Choroid plexus epithelial cell (primary cell): ENCODE results near the gene C20orf141.

Experiments used
- DNase-seq: peaks from one replicate; pipeline ENCODE4 v3.0.0-alpha.2; 2010; ENCODE audit warnings: low read depth
- H3K4me3 ChIP-seq: 2 replicates; pipeline ENCODE4 v1.5.1; 2011; ENCODE audit warnings: low read depth, mild to moderate bottlenecking, control low read depth, low read length, moderate library complexity
- TF ChIP-seq, protein P1 (sequence below): conservative IDR thresholded peaks from 2 replicates; pipeline ENCODE4 v1.5.1; 2011; ENCODE audit warnings: low read depth, mild to moderate bottlenecking, control low read depth, inconsistent platforms, low read length, moderate library complexity

C20orf141 gene

DNA sequence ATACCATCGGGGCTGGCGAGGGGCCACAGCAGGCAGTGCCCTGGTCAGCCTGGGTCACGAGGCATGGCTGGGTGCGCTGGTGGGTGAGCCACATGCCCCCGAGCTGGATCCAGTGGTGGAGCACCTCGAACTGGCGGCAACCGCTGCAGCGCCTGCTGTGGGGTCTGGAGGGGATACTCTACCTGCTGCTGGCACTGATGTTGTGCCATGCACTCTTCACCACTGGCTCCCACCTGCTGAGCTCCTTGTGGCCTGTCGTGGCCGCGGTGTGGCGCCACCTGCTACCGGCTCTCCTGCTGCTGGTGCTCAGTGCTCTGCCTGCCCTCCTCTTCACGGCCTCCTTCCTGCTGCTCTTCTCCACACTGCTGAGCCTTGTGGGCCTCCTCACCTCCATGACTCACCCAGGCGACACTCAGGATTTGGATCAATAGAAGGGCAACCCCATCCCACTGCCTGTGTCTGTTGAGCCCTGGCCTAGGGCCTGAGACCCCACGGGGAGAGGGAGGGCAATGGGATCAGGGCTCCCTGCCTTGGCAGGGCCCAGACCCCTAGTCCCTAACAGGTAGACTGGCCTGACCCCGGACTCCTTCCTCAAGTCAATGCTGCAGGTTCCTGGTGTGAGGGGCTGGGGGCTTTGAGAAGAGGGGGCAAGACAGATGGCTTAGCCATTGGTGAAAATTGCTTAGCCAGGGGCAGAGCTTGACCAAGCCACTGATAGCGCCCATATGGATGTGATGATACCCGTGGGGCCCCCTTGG, 2.0 kb downstream of the C20orf141 start:
- no peak for DNase-seq
- TF ChIP-seq, protein P1, sequence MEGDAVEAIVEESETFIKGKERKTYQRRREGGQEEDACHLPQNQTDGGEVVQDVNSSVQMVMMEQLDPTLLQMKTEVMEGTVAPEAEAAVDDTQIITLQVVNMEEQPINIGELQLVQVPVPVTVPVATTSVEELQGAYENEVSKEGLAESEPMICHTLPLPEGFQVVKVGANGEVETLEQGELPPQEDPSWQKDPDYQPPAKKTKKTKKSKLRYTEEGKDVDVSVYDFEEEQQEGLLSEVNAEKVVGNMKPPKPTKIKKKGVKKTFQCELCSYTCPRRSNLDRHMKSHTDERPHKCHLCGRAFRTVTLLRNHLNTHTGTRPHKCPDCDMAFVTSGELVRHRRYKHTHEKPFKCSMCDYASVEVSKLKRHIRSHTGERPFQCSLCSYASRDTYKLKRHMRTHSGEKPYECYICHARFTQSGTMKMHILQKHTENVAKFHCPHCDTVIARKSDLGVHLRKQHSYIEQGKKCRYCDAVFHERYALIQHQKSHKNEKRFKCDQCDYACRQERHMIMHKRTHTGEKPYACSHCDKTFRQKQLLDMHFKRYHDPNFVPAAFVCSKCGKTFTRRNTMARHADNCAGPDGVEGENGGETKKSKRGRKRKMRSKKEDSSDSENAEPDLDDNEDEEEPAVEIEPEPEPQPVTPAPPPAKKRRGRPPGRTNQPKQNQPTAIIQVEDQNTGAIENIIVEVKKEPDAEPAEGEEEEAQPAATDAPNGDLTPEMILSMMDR, result peak; percentile 8
- no peak overlapping the region for H3K4me3 ChIP-seq

DNA sequence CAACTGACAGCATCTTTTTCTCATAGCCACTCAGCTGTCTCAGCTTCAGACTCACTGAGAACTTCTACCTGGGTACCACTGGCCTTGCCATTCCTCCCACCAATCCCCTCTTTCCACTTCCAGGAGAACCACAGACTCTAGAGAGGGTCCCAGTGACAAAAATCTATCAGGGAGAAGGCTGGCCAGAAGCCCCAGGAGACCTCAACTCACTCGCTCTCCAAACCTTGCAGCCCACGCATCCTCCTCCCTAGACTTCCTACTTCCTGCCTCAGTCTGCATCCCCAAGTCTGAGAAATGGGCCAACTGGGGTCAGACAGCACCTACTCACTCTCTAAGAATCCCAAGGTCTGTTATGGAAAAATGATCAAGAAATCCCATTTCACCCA, 2.5 kb downstream of the C20orf141 start:
- TF ChIP-seq, protein P1, result no peak
- no peak for DNase-seq
- H3K4me3 ChIP-seq, result no peak overlapping the region

DNA sequence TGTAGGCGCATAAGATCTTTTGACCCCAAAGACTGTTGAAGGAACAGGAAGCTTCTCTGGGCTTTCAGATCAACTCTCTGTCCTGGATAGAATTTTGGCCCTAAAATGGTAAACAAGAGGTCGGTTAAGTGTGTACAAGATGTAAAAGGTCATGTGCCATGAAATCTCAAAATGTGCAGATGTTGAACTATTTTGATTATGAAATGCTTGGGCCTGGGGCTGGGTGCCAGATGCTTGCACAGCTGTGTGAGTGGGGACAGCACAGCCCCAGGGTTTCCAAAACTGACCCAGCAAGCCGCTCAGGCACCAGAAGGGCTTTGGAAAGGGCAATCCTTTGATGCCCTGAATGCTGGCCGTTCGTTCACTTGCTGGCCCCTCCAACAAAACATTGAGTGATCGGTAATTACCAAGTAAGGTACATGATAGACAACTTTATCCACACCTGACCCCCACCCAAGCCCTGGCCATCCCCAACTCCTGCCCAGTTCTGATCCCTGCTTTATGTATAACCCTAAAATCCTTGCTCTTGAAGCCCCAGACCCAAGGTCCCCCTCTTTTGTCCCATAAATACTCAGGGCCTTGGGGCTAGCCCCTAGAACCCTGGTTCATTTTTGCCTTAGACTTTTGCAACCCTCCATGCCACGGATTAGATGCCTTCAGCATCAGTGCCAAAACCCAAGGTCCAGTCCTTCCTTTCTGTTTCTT, 3.3 kb downstream of the C20orf141 start:
- no peak overlapping the region for H3K4me3 ChIP-seq
- TF ChIP-seq, protein P1, result no peak
- DNase-seq, result no peak

DNA sequence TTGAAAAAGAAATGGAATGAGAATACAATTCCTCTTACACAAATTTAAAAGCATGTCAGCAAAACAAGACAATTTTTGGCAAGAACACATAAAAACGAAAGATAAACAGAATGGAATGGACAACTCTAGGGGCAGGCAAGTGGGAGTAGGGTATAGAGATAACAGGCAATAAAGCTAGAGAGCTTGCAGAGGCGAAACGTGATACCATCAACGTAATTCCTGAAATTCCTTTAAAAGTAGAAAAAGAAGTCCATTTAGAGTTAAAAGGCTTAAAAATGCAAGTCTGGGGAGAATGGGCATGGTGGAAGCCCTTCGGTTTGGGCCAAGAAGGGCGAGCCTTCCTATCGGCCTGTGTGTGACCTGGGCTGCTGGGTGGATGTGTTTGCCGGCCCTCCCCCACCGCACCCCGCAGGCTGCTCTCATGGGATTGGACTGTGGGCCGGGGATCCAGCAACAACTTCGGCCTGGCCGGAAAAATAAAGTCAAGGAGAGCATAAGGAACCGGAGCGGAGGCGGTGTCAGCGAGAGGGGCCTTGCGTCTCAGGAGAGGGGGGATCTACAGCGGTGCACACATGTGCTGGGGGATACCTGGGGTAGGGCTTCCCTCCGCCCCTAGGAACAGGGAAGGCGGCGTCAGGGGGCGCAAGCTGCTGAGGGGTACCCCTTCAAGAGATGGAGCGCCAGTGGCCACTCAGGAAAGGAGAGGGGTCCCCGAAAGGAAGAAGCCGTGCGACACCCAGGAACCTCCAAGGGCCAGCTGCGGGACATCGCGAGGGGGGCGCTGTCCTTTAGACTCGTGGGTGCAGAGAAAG, 5.5 kb downstream of the C20orf141 start:
- TF ChIP-seq, protein P1, result no peak
- H3K4me3 ChIP-seq, result peak overlapping the region; percentile 26
- peak; percentile 72 for DNase-seq

DNA sequence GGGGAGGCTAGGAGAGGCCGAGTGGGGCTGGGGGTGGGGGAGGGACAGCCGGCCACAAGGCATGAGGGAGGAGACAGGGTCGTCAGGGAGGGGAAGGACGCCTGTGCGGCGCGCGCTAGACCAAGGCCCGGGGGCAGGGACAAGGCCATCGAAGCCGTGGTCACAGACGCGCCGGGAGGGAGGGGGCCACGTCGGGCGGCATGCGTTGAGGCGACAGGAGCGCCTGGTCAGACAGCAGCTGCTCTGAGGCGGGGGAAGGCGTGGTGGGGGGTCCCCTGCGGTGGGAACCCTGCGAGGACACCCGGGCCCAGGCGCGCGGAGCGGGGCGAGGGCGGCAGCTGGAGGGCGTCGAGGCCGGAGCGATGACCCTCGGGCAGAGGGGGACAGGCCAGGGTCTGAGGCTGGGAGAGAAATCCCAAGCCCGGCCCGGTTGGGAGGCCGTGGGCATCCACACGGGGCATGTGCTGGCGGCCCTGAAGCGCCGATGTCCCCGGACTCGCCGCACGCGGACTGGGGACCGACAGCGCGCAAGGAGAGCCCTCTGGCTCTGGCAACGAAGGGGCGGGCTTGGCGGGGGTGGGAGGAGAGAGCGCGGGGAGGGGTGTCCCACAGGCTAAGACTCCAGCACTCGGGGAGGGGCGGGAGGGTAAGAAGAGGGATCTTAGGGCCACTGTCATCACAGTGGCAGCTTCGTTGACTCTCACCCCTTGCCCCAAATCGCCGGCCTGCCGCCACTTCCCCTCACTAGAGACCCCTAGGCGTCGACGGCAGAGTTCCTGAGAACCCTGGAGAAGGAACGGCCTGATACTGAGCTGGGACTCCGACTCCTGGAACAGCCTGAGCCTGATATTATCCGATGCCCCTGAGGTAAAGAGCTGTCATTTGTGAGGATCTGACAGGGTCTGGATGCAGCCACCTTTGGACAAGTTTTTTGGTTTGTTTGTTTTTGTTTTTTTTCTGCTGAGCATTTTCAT, 6.4 kb downstream of the C20orf141 start:
- DNase-seq, result no peak
- TF ChIP-seq, protein P1, result no peak
- no peak overlapping the region for H3K4me3 ChIP-seq

DNA sequence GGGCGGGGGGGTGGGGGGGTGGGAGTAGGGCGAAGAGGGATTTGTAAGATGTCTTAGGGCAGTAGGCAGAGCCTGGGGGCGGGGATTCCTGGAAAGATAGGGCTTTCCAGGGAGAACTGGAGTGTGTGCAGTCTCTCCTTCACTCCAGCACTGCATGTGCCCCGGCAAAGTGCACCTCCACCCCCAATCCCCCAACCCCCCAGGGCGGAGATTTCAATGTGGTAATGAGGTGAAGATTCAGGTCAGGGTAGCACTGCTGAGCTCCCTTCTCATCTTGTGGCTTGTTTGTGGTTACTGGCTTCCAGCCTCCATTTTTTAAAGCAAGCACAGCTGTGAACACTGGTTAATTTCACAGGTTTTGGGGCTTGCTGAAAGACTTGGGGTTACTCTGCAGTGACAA, 7.3 kb downstream of the C20orf141 start:
- peak; percentile 83 for DNase-seq

More for the DNA sequence above, 7.3 kb downstream of the C20orf141 start:
- TF ChIP-seq, protein P1, result no peak
- no peak overlapping the region for H3K4me3 ChIP-seq
